MM.1S (cell line): Measurements from ENCODE around the gene MACROD2.

ENCODE experiments used
- DNase-seq: peaks from one replicate; pipeline ENCODE4 v3.0.0-alpha.2; 2015
- H2AFZ ChIP-seq: fragments of 300-600 bp; sonication (generic); 2 replicates; pipeline ENCODE4 v1.6.0; 2016; ENCODE audit warnings: antibody characterized with exemption, low read length
- H3F3A ChIP-seq: fragments of 300-600 bp; sonication (generic); 2 replicates; pipeline ENCODE4 v1.6.1; 2016; ENCODE audit warnings: mild to moderate bottlenecking, antibody characterized with exemption, low read length, moderate library complexity, mixed read lengths; ENCODE audit not compliant: insufficient read depth
- H3K27ac ChIP-seq: fragments of 300-600 bp; sonication (generic); 2 replicates; pipeline ENCODE4 v1.5.1; 2016; ENCODE audit warnings: mild to moderate bottlenecking, low read length
- H3K27me3 ChIP-seq: fragments of 300-600 bp; sonication (generic); replicated peaks from 2 replicates; pipeline ENCODE4 v1.6.0; 2016; ENCODE audit warnings: low read length; ENCODE audit not compliant: insufficient read depth
- H3K36me3 ChIP-seq: fragments of 300-600 bp; sonication (generic); replicated peaks from 2 replicates; pipeline ENCODE4 v1.6.1; 2016; ENCODE audit warnings: mild to moderate bottlenecking, low read length, mixed read lengths; ENCODE audit not compliant: insufficient read depth
- H3K4me1 ChIP-seq: fragments of 300-600 bp; sonication (generic); 2 replicates; pipeline ENCODE4 v1.6.1; 2016; ENCODE audit warnings: low read length, mixed read lengths
- H3K4me2 ChIP-seq: fragments of 300-600 bp; sonication (generic); 2 replicates; pipeline ENCODE4 v1.6.0; 2016; ENCODE audit warnings: low read depth, low read length
- H3K4me3 ChIP-seq: fragments of 300-600 bp; sonication (generic); 2 replicates; pipeline ENCODE4 v1.5.1; 2016; ENCODE audit warnings: low read length, mixed read lengths
- H3K79me2 ChIP-seq: fragments of 300-600 bp; sonication (generic); 2 replicates; pipeline ENCODE4 v1.6.1; 2016; ENCODE audit warnings: mixed run types, low read length, mixed read lengths
- H3K9ac ChIP-seq: fragments of 300-600 bp; sonication (generic); 2 replicates; pipeline ENCODE4 v1.6.1; 2016; ENCODE audit warnings: low read length, mixed read lengths
- H3K9me2 ChIP-seq: fragments of 300-600 bp; sonication (generic); replicated peaks from 2 replicates; pipeline ENCODE4 v1.6.1; 2016; ENCODE audit warnings: mild to moderate bottlenecking, low read length, mixed read lengths; ENCODE audit not compliant: insufficient read depth
- H3K9me3 ChIP-seq: fragments of 300-600 bp; sonication (generic); replicated peaks from 2 replicates; pipeline ENCODE4 v1.6.1; 2016; ENCODE audit warnings: mild to moderate bottlenecking, low read length, mixed read lengths; ENCODE audit not compliant: insufficient read depth
- H4K20me1 ChIP-seq: fragments of 300-600 bp; sonication (generic); 2 replicates; pipeline ENCODE4 v1.6.1; 2016; ENCODE audit warnings: mild to moderate bottlenecking, low read length, moderate library complexity, mixed read lengths; ENCODE audit not compliant: insufficient read depth
- CTCF ChIP-seq: fragments of 300-600 bp; sonication (generic); IDR thresholded peaks from 2 replicates; pipeline ENCODE4 v1.5.1; 2016; ENCODE audit warnings: antibody characterized with exemption, low read length, mixed read lengths
- EZH2 ChIP-seq: fragments of 300-600 bp; sonication (generic); optimal IDR thresholded peaks from 2 replicates; pipeline ENCODE3; 2017; ENCODE audit warnings: low read depth, mild to moderate bottlenecking, antibody characterized with exemption, low read length, mixed read lengths
- EZH2phosphoT487 ChIP-seq: fragments of 300-600 bp; sonication (generic); IDR thresholded peaks from 2 replicates; pipeline ENCODE4 v1.6.1; 2018; ENCODE audit warnings: antibody characterized with exemption, low read length

Gene MACROD2

GRCh38 chr20:14343491-14344065, 348.3 kb downstream of the MACROD2 start:
- Histone ChIP-seq H3K79me2 (no peaks in the 10 kb centered on the region), H3K9ac (no peak overlapping the region), H3K27ac (no peak overlapping the region), H3K4me3 (no peak overlapping the region), H2AFZ (no peak overlapping the region), H4K20me1 (no peaks in the 10 kb centered on the region), H3K9me3 (no peaks in the 10 kb centered on the region), H3K4me2 (no peak overlapping the region), H3F3A (no peaks in the 10 kb centered on the region), H3K36me3 (no peaks in the 10 kb centered on the region), H3K9me2 (no peaks in the 10 kb centered on the region), H3K4me1 (peaks cover 7% of the 10 kb centered on the region), H3K27me3 (no peaks in the 10 kb centered on the region)
- DNase-seq = no peak
- TF ChIP-seq CTCF (no peak), EZH2 (no peak), EZH2phosphoT487 (no peak)

GRCh38 chr20:14344746-14345145, 349.4 kb downstream of the MACROD2 start:
- Histone ChIP-seq H3K27ac (no peak overlapping the region), H3K4me3 (no peak overlapping the region), H3K36me3 (no peaks in the 10 kb centered on the region), H3F3A (no peaks in the 10 kb centered on the region), H3K79me2 (no peaks in the 10 kb centered on the region), H3K4me1 (peaks cover 7% of the 10 kb centered on the region), H3K4me2 (no peak overlapping the region), H4K20me1 (no peaks in the 10 kb centered on the region), H2AFZ (no peak overlapping the region), H3K9me3 (no peaks in the 10 kb centered on the region), H3K9me2 (no peaks in the 10 kb centered on the region), H3K9ac (no peak overlapping the region), H3K27me3 (no peaks in the 10 kb centered on the region)
- TF ChIP-seq CTCF (no peak), EZH2phosphoT487 (no peak), EZH2 (no peak)
- no peak for DNase-seq

GRCh38 chr20:14355791-14356190, 360.5 kb downstream of the MACROD2 start:
- H3K9ac ChIP-seq = no peak overlapping the region
- H3K4me2 ChIP-seq = no peak overlapping the region
- TF ChIP-seq EZH2 (no peak), CTCF (no peak), EZH2phosphoT487 (no peak)
- H4K20me1 ChIP-seq = no peaks in the 10 kb centered on the region
- no peak overlapping the region for H3K27ac ChIP-seq
- no peaks in the 10 kb centered on the region for H3K9me3 ChIP-seq
- H3K9me2 ChIP-seq = no peaks in the 10 kb centered on the region
- no peak overlapping the region for H2AFZ ChIP-seq
- no peaks in the 10 kb centered on the region for H3K27me3 ChIP-seq
- H3K36me3 ChIP-seq = no peaks in the 10 kb centered on the region
- H3F3A ChIP-seq = no peaks in the 10 kb centered on the region
- H3K4me1 ChIP-seq = no peaks in the 10 kb centered on the region
- H3K4me3 ChIP-seq = no peak overlapping the region
- no peak for DNase-seq
- no peaks in the 10 kb centered on the region for H3K79me2 ChIP-seq
